ENCODE results near the gene JADE2.

DNA sequence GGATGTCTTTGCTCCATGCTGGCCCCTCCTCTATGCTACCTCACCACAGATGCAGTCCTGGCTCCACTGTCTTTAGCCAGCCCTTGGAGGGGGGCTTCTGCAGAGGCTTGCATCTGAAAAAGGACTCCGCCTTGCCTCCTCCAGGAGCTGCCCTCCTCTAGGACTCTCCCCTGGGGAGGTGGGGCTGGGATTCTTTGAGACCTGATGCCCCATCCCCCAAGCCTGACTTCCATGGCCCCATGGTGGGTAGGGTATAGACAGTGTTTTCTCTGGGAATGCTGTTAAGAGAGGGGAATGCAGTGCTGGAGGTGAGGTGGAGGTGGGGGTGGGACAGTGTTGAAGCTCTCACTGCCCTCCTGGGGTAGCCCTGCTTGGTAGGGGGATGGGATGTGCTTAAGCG, 14.3 kb downstream of the JADE2 start:
- TF ChIP-seq POLR2A (IDR thresholded peaks at IDR 0.05; ENCODE audit: low read depth, low read length) (no peak), TAF1 (IDR thresholded peaks at IDR 0.05; ENCODE audit: borderline replicate concordance, low read depth, low read length) (no peak), POLR2AphosphoS5 (IDR thresholded peaks at IDR 0.05; ENCODE audit: low read depth, low read length) (no peak)

Data from GM12892 (cell line).